BJ (cell line): ENCODE results near the gene ALDOC. TPM values are rescaled to one million over a fixed set of nuclear protein-coding genes. Genes with fewer than 3 reads are reported as not detected.

Experiments
- CTCF ChIA-PET: fragments of 350-600 bp; formaldehyde crosslinking; extraction: SDS; loops from one replicate; lab custom pipeline; 2021; ENCODE audit warnings: antibody characterized with exemption, inconsistent platforms; lab: Yijun Ruan, JAX
- POLR2A ChIA-PET: fragments of 300-600 bp; sonication (Branson Sonifier 250); formaldehyde crosslinking; extraction: SDS; loops from one replicate; lab custom pipeline; 2021; ENCODE audit warnings: antibody characterized with exemption; lab: Charles Lee
- DNase-seq: peaks from one replicate; pipeline ENCODE4 v3.0.0-alpha.2; 2011; ENCODE audit warnings: low read depth
- H3K27me3 ChIP-seq: 2 replicates; pipeline ENCODE4 v1.6.0; 2011; ENCODE audit warnings: low read length; ENCODE audit not compliant: control insufficient read depth, insufficient read depth
- H3K36me3 ChIP-seq: 2 replicates; pipeline ENCODE4 v1.5.1; 2011; ENCODE audit warnings: low read length; ENCODE audit not compliant: control insufficient read depth, insufficient read depth
- H3K4me3 ChIP-seq: 2 replicates; pipeline ENCODE4 v1.5.1; 2011; ENCODE audit warnings: low read depth, mild to moderate bottlenecking, control low read depth, low read length
- polyA plus RNA-seq: library from polyadenylated mRNA; depleted of rRNA; stranded (reverse); fragments of >200 nt; gene quantifications from 2 replicates; pipeline ENCODE4 v1.2.3, GENCODE V29; 2011
- TF ChIP-seq, protein P1 (sequence below): IDR thresholded peaks from 2 replicates; pipeline ENCODE4 v1.5.1; 2011; ENCODE audit warnings: low read depth, mild to moderate bottlenecking, control low read depth, inconsistent platforms, low read length, moderate library complexity; ENCODE audit not compliant: insufficient read depth

The ALDOC gene
- polyA plus RNA-seq, 1 experiment: 65.4 TPM

DNA sequence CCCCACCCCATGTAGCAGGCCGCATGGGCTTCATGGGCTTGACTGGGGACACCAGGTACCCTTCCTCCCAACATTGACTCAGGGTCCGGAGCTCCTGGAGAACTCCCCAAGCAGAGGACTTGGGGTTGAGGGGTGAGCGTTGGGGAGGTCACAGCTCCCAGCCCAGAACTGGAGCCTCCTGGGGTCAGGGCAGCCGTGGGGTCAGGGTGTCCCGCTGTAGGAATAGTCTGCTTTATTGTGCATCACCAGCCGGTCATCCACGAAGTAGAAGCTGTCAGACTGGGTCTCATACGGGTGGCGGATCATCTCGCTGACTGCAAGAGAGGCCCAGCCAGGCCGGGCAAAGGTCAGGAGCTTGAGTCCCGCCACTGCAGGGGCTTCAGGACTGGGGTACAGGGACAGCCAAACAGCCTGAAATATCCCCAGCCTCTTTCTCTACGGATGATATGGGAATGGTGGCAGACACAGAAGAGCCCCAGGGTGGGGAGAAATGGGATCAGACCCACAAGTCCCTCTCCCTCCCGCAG lies 29.5 kb downstream of the ALDOC start:
- TF ChIP-seq, protein P1, sequence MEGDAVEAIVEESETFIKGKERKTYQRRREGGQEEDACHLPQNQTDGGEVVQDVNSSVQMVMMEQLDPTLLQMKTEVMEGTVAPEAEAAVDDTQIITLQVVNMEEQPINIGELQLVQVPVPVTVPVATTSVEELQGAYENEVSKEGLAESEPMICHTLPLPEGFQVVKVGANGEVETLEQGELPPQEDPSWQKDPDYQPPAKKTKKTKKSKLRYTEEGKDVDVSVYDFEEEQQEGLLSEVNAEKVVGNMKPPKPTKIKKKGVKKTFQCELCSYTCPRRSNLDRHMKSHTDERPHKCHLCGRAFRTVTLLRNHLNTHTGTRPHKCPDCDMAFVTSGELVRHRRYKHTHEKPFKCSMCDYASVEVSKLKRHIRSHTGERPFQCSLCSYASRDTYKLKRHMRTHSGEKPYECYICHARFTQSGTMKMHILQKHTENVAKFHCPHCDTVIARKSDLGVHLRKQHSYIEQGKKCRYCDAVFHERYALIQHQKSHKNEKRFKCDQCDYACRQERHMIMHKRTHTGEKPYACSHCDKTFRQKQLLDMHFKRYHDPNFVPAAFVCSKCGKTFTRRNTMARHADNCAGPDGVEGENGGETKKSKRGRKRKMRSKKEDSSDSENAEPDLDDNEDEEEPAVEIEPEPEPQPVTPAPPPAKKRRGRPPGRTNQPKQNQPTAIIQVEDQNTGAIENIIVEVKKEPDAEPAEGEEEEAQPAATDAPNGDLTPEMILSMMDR: no peak
- no peak for DNase-seq
- Histone ChIP-seq H3K27me3 (no peaks in the 10 kb centered on the region), H3K36me3 (peaks cover 6% of the 10 kb centered on the region), H3K4me3 (no peak overlapping the region)
- POLR2A ChIA-PET: no interaction called here
- CTCF ChIA-PET: interaction anchor here (0.6 to 6.4 kb wide), 18 partner anchors 11 to 131 kb away, joined by 3 to 45 read pairs (median 4); partner anchors contain the start of genes ALDOC and PIGS

DNA sequence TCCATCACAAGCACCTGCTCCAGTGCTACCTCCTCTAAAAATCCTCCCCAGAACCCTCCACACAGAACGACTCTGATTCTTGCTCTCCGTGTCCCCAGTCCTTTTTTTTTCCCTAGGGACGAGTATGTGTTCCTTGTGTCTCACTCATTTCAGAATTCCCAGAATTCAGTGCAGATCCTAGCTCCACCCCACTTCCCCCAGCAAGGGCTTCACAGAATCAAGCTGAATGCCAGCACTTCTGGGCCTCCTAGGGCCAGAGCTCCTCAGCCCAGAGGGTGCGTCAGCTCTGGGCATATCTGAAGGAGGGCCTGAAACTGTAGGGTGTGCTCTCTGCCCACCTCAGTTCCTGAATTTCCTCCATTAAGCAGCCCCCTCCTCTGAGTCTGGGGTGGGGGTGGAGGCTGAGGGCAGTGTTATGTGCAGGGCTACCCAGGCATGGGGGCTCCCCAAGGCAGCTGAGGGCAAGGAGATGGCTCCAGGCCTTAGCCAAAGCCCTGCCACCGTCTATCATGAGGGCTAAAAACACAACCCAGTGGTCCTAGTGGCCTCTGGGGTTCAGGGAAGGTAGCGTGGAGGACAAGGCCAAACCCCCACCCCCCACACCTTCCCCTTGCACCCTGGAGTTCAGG lies 30.8 kb downstream of the ALDOC start:
- Histone ChIP-seq H3K36me3 (peaks cover 6% of the 10 kb centered on the region), H3K4me3 (no peak overlapping the region), H3K27me3 (no peaks in the 10 kb centered on the region)
- ChIA-PET CTCF (interaction anchor here (0.9 to 6.4 kb wide), 8 partner anchors 10 to 129 kb away, joined by 3 to 45 read pairs (median 5); partner anchors contain the start of gene PIGS), POLR2A (interaction anchor here (0.6 kb wide), 1 partner anchor 13 kb away, joined by 3 read pairs; no protein-coding TSS in a partner anchor)
- TF ChIP-seq, protein P1: no peak
- DNase-seq: no peak

DNA sequence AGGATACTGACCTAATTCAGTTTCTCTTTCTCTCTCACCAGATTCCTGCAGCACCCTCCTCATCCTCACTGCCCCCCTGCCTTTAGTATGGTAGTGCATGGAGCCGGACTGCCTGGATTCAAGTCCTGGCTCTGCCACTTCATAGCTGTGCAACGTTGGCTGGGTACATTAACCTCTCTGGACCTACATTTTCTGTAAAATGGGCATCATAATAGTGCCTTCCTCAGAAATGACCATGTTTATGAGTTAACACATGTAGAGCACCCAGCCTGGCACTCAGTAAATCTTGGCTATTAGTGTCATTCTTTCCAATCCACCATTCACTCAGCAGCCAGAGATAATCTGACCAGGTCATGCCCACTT lies 31.6 kb downstream of the ALDOC start:
- POLR2A ChIA-PET: no interaction called here
- Histone ChIP-seq H3K4me3 (no peak overlapping the region), H3K27me3 (no peaks in the 10 kb centered on the region), H3K36me3 (peaks cover 6% of the 10 kb centered on the region)
- TF ChIP-seq, protein P1: no peak
- DNase-seq: no peak
- CTCF ChIA-PET: interaction anchor here (1.6 kb wide), 1 partner anchor 68 kb away, joined by 4 read pairs; no protein-coding TSS in a partner anchor

DNA sequence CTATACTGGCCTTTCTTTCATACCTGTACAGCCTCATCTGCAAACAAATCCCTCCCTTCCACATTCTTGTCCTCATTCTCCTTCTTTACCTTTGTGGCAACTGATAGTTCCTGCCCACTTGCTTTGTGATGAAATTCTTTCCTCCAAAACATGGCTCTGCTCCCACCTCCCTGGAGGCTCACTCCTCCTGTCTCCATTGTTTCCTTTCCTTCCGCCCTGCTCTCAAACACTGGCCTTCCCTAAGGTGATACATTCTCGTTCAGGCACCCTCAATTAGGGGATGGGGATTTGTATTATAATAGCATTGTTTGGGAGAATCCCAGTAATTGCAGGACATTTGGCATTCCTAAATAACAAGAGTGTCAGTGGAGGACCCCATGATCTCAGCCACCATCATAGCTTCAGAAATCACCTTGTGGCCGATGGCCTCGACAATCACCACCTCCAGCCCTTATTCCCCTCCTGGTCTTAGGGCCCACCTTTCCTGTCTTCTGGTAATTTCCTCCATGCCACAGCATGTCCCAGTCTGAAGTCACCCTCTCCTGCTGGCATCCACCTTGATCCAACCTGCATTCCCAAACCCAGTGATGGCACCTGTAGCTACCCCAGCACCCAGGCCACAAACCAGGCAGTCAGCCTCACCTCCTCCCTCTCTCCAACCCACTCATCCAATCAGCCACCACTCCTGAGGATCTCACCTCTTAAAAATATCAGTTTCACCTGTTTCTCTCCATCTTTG lies 32.1 kb downstream of the ALDOC start:
- TF ChIP-seq, protein P1: no peak
- ChIA-PET CTCF (interaction anchor here (1.6 kb wide), 1 partner anchor 69 kb away, joined by 4 read pairs; no protein-coding TSS in a partner anchor), POLR2A (no interaction called here)
- no peaks in the 10 kb centered on the region for H3K27me3 ChIP-seq
- no peak for DNase-seq
- peaks cover 6% of the 10 kb centered on the region for H3K36me3 ChIP-seq
- H3K4me3 ChIP-seq: no peak overlapping the region

DNA sequence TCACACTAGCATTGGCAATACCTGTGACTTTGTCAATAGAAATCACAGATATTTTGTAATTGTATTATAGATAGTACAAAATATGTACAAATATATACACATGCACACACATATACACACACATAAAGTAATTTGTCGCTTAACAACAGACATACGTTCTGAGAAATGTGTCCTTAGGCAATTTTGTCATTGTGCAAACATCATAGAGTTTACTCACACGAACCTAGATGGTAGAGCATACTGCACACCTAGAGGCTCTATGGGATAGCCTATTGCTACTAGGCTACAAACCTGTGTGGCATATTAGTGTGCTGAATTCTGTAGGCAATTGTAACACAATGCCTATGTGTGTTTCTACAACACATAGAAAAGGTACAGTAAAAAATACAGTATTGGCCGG lies 35.3 kb downstream of the ALDOC start:
- Histone ChIP-seq H3K4me3 (no peak overlapping the region), H3K36me3 (no peaks in the 10 kb centered on the region), H3K27me3 (peaks cover 2% of the 10 kb centered on the region)
- ChIA-PET CTCF (interaction anchor here (0.6 to 8.5 kb wide), 8 partner anchors 10 to 812 kb away, joined by 3 to 155 read pairs (median 4); partner anchors contain the start of gene PIGS), POLR2A (no interaction called here)
- TF ChIP-seq, protein P1: no peak
- DNase-seq: no peak
